Inflammatory macrophage treated with lipopolysaccharide for 1 hour (primary cell): ENCODE results near the gene PTPN2.
"Not testable (repeated sequence)": the region's sequence is repeated elsewhere in the genome, so short reads cannot be mapped to it uniquely, and the experiment has no call there.

Experiments used
- DNase-seq, 2 donors: peaks; one replicate each; pipeline ENCODE4 v3.0.0-alpha.2; 2020 to 2022

Gene PTPN2

DNA sequence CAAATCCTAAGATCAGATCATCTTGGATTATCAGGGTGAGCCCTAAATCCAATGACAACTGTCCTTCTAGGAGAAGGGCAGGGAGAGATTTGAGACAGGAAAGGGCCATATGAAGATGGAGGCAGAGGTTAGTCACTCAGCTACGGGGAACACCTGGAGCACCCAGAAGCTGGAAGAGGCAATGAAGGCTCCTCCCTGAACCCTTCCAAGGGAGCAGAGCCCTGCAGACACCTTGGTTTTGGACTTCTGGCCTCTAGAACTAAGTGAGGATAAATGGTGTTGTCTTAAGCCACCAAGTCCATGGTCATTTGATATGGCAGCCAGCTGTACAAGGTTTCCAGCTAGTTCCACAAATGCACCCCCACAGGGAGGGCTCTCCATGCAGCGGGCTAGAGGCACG lies 6.9 kb upstream of the PTPN2 start:
- DNase-seq: no peak

DNA sequence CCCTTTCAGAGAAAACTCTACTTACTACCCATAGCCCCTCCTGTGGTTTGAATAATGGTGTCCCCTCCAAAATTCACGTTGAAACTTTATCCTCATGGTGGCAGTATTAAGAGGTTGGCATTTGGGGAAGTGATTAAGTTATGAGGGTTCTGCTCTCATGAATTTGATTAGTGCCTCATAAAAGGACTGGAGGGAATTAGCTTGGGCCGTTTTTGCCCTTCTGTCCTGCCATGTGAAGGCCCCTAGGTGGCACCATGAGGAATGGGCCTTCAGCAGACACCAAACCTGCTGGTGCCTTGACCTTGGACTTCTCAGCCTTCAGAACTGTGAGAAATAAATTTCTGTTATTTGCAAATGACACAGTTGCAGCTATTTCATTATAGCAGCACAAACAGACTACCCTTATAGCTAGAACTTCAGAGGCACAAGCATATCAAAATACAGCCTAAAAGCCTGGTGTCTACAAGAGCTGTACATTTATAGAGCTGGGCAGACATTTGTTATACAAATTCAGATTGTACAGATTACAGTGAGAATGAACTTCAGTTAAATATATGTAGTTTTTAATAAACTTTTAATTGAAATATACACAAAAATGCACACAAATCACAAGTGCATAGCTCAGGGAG lies 2.6 kb upstream of the PTPN2 start:
- DNase-seq: no peak

DNA sequence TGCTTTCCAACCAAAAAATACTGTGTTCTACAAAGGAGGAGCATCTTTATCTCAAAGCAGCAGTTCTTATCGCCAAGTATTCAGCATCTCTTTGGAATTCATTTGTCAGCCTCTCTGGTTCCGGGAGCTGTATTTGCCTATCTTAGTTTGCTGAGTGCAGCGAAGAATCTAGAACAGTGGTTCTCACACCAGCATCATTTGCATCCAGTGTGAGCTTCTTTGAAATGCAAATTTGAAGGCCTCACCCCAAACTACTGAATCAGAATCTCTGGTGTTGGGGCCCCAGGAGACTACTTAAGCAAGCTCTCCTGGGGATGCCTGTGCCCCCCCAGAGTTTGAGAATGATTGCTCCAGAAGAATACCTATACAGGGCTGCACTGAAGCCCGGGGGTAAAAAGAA lies 1.5 kb upstream of the PTPN2 start:
- no peak for DNase-seq

DNA sequence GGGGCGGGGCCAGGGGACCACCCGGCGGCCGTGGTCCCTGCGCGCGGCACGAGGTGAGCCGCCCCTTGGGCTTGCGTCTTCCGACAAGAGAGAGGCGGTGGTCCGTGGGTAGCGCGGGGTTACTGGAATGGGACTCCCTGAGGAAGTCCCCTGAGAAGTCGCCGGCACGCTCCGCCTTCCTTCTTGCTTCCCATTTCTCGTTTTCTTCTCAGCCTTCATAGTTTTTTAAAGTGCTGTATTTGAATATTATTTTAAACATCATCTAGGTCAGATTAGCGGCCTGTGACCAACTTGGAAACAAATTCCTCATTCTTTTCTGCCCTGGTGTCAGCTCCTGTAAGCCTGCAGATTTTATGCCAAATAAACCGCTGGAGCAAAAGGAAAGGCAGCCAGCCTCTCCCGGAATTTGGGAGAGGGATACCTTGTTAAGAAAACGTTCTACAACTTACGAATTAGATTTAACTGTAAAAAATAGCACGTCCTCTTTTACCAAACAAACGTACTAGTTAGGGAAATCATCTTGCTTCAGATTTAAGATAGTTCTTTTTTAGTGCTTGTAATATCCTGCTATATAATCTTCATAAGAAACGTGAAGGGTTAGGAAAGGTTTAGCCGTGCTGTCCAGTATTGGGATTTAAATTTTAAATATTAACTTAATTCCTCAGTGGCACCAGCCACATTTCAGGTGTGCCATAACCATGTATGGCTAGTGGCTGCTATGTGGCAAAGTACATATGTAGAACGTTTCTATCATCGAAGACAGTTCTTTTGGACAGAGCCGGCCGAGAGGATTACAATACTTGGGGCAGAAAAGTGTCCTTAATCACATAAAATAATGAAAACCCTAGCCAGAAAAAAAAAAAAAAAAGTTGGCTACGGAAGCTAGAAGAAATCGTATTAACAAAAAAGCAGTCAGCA lies 628 bp upstream of the PTPN2 start:
- peak; percentile 77 to 78 for DNase-seq

DNA sequence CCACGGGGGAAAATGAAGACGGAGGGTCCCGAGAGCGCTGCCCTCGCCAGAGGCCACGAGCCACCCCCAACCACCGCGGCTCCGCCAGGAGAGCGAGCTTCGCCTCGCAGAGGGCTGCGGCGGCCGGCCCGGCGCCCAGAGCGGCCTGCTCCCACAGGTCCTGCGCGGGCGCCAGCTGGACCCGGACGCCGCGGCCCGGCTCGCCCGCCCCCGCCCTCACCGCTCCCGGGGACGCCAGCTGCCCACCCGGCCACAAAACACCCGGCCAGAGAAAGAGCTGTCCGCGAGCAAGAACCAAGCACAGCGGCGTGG lies 709 bp downstream of the PTPN2 start:
- DNase-seq: no peak

DNA sequence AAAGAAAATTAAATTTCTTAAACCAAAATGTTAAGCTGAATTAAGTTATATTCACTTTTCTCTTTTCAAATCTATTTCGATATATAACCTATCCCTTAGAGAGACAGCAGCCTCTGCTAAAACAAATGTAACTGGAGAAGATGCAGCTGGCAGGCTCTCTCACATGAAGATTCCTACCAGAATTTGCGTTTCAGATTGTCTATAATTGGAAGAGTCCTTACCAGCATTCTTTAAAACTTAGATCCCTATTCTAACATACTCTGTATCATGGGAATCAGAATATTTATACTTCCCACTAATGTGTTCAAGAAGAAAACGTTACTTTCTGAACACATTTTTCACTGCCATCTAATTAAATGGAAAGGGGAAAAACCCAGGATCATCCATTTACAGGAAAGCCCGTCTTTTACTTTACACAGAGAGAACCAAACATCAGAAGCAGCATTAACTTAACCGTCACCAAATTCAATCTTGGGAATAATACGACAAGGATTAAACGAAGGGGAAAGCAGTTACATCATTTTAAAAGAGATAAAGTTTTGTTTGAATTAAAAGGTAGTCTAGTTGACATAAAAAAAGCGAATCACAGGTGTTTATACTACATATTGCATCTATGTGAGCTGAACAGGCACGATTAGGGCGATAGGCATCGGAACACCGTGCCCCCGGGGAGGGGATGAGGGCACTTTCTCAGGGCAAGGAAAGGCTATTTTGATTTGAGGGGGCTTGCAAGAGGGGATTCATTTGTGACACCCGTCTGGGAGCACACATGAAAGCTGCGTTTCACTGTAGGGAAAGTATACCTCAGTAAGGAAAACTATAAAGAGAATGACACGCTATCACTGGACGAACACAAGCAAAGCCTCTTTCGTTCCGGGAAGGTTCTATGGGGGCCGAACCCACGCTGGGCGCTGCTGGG lies 1.3 kb downstream of the PTPN2 start:
- peak in 1 of 2 donors; percentile 44 for DNase-seq

DNA sequence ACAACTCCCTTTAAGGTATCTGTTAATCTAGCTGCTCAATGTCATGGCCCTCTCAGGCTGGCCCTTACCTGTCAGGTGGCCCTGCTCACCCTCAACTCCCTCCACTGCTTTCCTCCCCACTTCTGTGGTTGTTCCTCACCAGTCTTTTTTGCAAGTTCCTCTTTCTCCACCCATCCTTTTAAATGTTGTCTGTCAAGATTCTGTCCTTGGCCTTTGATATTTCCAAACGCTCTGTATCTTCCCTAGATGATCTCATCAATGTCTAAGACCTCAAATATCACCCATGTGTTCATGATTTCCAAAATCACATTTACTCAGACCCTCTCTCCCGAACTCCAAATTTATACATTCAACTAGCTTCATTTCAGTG lies 3.5 kb downstream of the PTPN2 start:
- DNase-seq: peak; percentile 64 to 65

DNA sequence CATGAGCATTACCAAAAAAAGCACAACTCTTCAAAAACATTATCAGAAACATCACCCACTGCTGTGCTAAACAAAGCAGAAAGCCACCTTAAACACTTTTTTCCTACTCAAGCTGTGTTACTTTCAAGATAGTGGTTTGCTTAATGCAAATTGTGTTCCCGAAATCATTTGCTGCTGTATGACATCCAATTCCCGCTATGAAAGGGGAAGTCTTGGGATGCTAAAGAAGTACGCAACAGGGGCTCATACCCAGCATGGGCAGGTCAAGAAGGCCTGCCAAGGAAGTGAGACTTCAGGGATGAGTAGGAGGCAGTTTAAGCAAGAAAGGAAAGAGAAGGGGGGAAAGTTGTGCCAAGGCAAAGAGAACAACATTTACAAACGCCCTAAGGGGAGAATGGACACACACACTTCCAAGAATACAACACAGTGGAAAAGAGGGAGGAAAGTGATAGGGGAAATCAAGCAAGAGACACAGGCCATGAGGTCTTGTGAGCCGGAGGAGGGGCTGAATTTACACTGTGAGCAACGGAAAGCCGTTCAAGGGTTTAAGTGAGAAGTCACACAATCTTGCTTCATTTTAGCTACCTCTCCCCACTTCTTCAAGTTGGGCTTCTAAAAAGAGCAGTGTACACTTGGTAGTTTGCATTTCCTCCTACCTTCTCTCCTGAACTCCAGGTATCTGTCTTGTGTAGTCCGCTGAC lies 4.0 kb downstream of the PTPN2 start:
- peak; percentile 89 to 94 for DNase-seq

DNA sequence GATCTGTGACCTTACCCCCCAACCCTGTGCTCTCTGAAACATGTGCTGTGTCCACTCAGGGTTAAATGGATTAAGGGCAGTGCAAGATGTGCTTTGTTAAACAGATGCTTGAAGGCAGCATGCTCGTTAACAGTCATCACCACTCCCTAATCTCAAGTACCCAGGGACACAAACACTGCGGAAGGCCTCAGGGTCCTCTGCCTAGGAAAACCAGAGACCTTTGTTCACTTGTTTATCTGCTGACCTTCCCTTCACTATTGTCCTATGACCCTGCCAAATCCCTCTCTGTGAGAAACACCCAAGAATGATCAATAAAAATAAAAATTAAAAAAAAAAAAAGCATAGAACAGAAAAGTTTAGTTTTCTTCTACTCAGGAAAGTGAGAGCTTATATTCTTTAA lies 9.0 kb downstream of the PTPN2 start:
- not testable (repeated sequence) for DNase-seq

DNA sequence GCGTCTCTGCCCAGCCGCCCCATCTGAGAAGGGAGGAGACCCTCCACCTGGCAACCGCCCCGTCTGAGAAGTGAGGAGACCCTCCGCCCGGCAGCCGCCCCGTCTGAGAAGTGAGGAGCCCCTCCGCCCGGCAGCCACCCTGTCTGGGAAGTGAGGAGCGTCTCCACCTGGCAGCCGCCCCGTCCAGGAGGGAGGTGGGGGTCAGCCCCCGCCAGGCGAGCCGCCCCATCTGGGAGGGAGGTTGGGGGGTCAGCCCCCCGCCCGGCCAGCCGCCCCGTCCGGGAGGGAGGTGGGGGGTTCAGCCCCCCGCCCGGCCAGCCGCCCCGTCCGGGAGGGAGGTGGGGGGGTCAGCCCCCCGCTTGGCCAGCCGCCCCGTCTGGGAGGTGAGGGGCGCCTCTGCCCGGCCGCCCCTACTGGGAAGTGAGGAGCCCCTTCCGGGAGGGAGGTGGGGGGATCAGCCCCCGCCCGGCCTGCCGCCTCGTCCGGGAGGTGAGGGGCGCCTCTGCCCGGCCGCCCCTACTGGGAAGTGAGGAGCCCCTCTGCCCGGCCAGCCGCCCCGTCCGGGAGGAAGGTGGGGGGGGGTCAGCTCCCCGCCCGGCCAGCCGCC lies 10.0 kb downstream of the PTPN2 start:
- not testable (repeated sequence) for DNase-seq

DNA sequence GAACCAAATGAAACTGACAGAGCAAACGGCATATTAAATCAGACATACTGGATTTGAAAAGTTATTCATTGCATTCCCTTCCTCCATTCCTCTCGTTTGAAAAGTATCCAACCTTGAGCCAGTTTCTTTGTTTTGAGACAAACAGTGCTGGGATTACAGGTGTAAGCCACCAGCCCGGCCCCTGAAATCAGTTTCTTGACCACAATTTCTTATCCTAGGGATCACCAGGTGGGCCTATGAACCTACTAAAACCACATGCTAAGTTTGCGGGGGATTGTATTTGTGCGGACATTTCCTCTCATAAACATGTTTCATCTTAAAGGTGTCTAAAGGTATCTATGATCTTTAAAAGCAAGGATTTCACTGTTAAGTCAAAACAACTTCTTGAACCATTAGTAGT lies 11.6 kb downstream of the PTPN2 start:
- no peak for DNase-seq

DNA sequence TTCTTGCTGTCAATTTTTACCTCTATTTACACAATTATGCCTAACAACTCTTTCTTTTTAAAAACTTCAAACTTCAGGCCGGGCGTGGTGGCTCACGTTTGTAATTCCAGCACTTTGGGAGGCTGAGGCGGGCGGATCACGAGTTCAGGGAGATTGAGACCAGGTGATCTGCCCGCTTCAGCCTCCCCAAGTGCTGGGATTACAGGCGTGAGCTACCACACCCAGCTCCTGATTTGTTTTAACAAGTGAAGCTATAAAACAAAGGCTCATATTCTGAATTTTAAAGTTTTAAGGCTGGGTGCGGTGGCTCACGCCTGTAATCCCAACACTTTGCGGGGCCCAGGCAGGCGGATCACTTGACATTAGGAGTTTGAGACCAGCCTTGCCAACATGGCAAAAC lies 15.5 kb downstream of the PTPN2 start:
- no peak for DNase-seq

DNA sequence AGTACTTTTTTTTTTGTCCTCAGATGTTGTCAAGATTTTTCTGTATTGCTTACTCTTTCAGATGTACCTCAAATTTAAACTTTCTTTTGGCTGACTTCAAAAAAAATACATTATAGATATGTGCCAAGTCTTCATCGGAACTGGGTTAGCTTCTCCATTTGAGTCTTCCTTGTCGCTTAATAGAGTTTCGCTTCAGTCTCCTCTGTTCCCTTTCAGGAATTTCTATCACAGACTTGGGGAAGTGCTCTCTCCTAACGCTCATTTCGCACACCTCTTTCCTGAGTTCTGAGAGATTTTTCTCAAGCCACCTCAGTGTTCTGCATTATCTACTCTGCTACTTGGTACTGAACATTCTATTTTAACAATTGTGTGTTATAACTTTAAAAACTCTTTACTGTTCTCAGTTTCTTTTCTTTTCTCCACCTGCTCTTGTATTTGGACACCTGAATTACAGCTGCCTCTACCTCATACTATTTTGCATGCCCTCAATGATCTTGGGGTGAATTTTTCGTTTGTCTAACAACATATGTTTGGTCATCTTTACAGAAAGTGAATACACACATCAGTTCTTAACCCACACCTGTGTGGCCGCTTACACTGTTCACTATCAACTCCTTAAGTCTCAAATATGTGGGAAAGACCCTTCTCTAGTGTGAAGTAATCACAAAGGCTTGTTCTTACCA lies 16.5 kb downstream of the PTPN2 start:
- no peak for DNase-seq

DNA sequence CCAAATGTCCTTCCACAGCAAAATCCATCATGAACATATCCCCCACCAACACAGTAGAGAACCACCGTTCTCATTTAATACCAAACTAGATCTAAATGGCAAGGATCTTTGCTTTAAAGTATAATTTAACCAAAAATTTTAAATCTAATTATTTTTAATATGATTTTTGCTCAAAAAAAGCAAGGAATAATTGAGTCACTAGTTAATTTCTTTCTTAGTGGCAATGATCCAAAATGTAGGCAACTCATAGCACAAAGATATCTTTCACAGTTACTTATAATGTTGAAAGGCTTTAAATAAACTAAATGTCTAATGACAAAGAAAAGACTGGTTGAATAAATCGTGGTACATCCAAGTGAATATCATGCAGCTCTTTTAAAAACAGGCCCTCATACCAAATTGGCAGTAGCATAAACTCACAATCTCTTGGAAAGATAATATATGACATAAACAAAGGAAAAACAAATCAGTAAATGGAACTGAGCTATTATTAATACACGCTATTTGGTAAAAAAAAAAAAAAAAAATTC lies 20.3 kb downstream of the PTPN2 start:
- no peak for DNase-seq

DNA sequence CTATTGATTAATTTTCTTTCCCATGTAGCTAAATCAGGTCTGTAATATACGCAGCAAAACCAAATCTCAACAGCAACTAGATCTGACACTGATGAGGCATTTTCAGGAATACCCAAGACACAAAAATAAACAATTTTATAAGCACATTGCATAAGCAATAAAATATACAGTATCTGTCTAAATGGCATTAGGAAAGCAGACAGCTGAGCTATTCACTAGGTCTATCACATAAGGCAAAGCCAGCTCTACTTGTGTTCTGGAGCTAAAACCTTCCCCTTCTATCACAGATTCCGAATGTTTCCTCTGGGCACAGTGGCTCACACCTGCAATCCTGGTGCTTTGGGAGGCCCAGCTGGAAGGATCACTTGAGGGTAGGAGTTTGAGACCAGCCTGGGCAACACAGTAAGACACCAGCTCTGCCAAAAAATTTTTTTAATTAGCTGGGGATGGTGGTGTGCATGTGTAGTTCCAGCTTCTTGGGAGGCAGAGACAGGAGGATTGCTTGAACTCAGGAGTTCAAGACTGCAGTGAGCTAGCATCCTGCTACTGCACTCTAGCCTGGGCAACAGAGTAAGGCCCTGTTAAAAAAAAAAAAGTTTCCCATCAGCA lies 21.1 kb downstream of the PTPN2 start:
- DNase-seq: no peak

DNA sequence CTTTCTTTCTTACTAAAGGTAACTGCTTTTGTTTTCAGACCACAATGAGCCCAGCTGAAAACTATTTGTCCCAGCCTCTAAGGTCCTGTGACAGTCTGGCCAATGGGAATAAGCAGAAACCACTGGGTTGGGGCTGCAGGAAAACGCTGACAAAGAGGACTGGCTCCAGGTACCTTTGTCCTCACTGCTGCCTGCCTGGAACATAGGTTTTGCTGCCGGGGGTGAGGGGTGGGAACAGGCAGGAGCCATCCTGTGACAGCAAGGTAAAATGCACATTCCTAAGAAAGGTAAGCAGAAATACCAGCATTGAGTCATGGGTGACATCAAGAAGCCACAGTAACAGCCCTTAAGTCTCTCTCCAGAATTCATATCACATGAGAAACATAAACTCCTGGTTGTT lies 21.6 kb downstream of the PTPN2 start:
- DNase-seq: no peak

DNA sequence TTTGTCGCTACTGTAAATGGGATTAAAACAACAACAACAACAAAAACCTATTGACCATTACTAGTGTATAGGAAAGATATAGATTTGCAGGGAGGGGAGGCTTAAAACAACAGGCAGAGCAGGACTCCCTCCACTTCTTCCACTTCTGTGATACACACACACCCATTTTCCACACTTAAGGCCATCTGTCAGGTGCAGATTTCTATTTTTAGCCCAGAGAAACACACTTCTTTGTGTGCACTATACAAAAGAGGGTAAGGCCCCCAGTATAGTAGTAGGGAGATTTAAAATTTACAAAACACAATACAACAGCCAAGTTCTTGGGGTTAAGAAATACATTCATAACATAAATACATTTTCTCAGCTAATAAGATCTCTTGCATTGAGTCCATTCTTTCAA lies 22.4 kb downstream of the PTPN2 start:
- DNase-seq: no peak

DNA sequence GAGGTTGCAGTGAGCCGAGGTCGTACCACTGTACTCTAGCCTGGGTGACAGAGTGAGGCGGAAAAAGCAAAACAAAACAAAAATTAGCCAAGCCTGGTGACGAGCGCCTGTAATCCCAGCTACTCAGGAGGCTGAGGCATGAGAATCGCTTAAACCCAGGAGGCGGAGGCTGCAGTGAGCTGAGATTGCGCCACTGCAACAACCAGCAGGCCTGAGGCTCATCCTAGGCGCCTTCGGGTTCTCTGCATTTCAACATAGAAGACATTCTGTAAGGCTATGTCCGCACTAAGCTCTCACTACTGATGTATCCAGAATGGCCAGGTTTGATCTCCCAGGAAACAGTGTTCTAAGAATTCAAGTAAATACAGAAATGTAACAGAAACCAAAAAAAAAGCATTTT lies 23.5 kb downstream of the PTPN2 start:
- no peak for DNase-seq

DNA sequence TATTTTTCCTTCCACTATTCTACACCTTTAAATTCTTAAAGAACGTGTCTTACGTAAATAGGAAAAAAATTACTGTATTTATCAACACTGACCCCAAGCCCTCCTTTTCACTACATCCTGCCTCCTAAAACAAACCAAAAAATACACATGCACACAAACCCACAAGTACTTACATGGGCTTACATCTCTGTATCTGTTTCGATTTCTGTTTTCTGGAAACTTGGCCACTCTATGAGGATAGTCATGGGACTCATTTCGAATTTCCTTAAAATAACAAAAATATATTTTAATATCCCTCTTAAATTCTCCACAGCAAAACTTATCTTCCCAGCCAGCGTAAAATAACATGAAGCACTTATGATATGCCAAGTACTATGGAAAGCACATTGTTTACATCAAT lies 25.0 kb downstream of the PTPN2 start:
- no peak for DNase-seq

DNA sequence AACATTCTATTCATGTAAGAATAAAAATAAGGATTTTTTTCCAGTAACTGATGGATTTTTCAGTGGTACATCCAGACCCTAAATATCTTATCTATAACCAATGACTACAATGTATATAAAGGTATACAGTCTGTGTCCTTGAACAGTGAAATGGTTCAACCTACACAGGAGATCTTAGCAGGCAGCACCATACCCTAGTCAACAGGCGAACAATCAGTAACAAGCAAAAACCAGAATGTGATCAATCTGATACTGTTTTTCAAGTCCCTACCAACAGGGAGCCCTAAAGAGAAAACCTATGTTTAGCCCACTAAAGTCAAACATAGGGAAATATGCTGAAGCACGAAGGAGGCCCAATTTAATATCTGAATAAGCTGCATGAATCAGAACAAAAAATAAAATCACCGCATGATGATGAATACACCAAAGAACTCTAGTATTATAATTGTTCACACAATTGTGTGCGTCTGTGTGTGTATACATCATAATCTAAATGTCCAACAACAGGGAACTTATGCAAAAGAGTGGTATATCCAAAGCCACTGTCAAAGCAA lies 26.0 kb downstream of the PTPN2 start:
- DNase-seq: no peak
